Measurements from ENCODE around the gene LNX2. TPM values are rescaled to one million over a fixed set of nuclear protein-coding genes. Genes with fewer than 3 reads are reported as not detected.

The LNX2 gene
- total RNA-seq, 1 donor from 2014 or later, result 11.2 TPM

GRCh38 chr13:27549406-27549981, 70.8 kb downstream of the LNX2 start:
- no peak for TF ChIP-seq CTCF (IDR thresholded peaks at IDR 0.05; ENCODE audit: borderline replicate concordance)
- Histone ChIP-seq H3K9me3 (replicated peaks) (no peaks in the 10 kb centered on the region), H3K27me3 (ENCODE audit: low read depth) (no peaks in the 10 kb centered on the region), H3K4me3 (no peak overlapping the region), H3K36me3 (peaks cover 59% of the 10 kb centered on the region), H3K27ac (replicated peaks) (no peak overlapping the region), H3K4me1 (peaks cover 28% of the 10 kb centered on the region)
- no peak for DNase-seq
- intact Hi-C loops (cut with micrococcal nuclease), result no loop called here

GRCh38 chr13:27542220-27542619, 78.1 kb downstream of the LNX2 start:
- Histone ChIP-seq H3K36me3 (peaks cover 10% of the 10 kb centered on the region), H3K27me3 (ENCODE audit: low read depth) (no peaks in the 10 kb centered on the region), H3K4me1 (no peaks in the 10 kb centered on the region), H3K4me3 (no peak overlapping the region), H3K9me3 (replicated peaks) (no peaks in the 10 kb centered on the region), H3K27ac (replicated peaks) (no peak overlapping the region)
- no peak for TF ChIP-seq CTCF (IDR thresholded peaks at IDR 0.05; ENCODE audit: borderline replicate concordance)
- no peak for DNase-seq
- intact Hi-C loops (cut with micrococcal nuclease), result no loop called here

DNA sequence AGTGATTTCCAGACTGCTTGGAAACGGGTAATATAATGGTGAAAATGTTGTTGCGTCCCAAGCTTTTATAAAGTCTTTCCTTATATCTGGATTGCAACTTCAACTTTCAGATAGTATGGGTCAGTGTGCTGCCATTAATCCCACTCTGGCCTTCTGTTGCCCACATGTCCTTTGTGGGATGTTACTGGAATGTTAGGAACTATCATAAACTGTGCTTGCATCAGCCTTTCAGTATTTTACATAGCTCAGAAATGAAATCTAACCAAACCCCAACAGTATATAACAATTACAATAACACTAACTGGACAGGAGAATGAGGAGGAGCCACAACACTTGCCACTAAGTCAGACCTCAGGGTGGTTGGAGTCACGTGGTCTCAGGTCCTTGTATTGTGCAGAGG, 78.9 kb downstream of the LNX2 start:
- DNase-seq, result no peak
- TF ChIP-seq CTCF (IDR thresholded peaks at IDR 0.05; ENCODE audit: borderline replicate concordance), result no peak
- peaks cover 10% of the 10 kb centered on the region for H3K36me3 ChIP-seq
- intact Hi-C loops (cut with micrococcal nuclease), result no loop called here
- H3K4me3 ChIP-seq, result no peak overlapping the region
- no peak overlapping the region for H3K27ac ChIP-seq (replicated peaks)
- no peaks in the 10 kb centered on the region for H3K4me1 ChIP-seq
- H3K9me3 ChIP-seq (replicated peaks), result no peaks in the 10 kb centered on the region
- H3K27me3 ChIP-seq (ENCODE audit: low read depth), result no peaks in the 10 kb centered on the region

DNA sequence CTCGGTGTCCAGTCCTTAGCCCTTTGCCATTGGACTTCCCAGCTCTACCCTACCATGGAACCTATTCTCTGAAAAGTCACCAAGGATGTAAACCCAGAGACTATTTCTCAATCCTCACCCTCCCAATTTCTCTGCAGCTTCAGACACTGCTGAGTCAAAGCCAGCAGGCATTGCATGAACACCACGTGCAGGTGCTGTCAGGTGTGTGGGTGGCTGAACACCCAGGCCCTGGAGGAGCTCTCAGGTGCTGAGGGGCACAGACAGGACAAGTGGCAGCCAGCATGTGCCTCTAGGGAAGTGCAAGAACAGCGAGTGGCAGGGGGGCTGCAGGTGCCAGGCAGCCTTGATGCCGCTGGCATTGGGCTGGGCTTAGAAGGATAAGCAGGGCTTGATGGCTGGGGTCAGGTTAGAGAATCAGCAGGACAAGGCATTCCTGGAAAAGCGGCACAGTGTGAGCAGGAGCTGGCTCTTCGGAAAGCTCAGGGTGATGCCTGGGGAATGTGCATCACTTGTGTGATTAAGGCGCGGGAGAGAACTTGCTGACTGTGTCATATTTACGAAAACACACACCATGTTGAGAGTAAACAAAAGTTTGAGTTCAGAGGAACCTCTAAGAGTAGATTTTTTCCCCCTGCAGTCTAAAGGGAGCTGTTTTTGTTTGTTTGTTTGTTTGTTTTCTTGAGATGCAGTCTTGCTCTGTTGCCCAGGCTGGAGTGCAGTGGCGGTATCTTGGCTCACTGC, 83.8 kb downstream of the LNX2 start:
- peaks cover 9% of the 10 kb centered on the region for H3K4me1 ChIP-seq
- DNase-seq, result no peak
- H3K27me3 ChIP-seq (ENCODE audit: low read depth), result no peaks in the 10 kb centered on the region
- H3K9me3 ChIP-seq (replicated peaks), result no peaks in the 10 kb centered on the region
- no peak for TF ChIP-seq CTCF (IDR thresholded peaks at IDR 0.05; ENCODE audit: borderline replicate concordance)
- intact Hi-C loops (cut with micrococcal nuclease), result no loop called here
- H3K4me3 ChIP-seq, result no peak overlapping the region
- no peaks in the 10 kb centered on the region for H3K36me3 ChIP-seq
- H3K27ac ChIP-seq (replicated peaks), result no peak overlapping the region

DNA sequence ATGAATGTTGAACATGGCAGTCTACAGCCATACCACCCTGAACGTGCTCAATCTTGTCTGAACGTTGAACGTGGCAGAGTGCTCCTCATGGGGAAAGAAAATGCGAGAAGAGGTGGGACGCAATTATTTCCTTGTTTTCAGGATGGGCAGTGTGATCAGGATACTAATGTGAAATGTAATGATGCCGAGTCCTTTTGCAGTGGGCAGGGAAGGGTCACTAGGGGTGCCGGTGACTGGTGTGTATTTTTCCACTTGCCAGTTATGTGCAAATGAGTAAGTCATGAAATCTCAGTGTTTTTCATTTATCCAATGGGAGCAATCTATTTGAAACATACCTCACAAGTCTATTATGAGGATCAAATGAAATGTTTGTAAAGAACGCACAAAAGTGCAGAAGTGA, 84.8 kb downstream of the LNX2 start:
- H3K4me1 ChIP-seq, result peaks cover 9% of the 10 kb centered on the region
- intact Hi-C loops (cut with micrococcal nuclease), result no loop called here
- TF ChIP-seq CTCF (IDR thresholded peaks at IDR 0.05; ENCODE audit: borderline replicate concordance), result no peak
- H3K27ac ChIP-seq (replicated peaks), result no peak overlapping the region
- H3K4me3 ChIP-seq, result no peak overlapping the region
- no peaks in the 10 kb centered on the region for H3K36me3 ChIP-seq
- no peak for DNase-seq
- H3K27me3 ChIP-seq (ENCODE audit: low read depth), result no peaks in the 10 kb centered on the region
- H3K9me3 ChIP-seq (replicated peaks), result no peaks in the 10 kb centered on the region
